Muscle layer of colon (tissue), 2 donors: ENCODE results near the gene PDE4C.

Experiments
- H3K27ac ChIP-seq: one replicate; pipeline ENCODE4 v1.7.0; 2013; ENCODE audit warnings: low read depth, mild to moderate bottlenecking, low read length, moderate library complexity
- H3K27me3 ChIP-seq, 2 donors: one replicate each; pipeline ENCODE4 v1.7.0; 2013; ENCODE audit warnings: low read length in 2 of 2, mild to moderate bottlenecking in 2 of 2; ENCODE audit not compliant: insufficient read depth in 2 of 2, control insufficient read depth in 1 of 2
- H3K36me3 ChIP-seq: one replicate; pipeline ENCODE4 v1.7.0; 2013; ENCODE audit warnings: mild to moderate bottlenecking, low read length; ENCODE audit not compliant: insufficient read depth
- H3K4me1 ChIP-seq: one replicate; pipeline ENCODE4 v1.7.0; 2013; ENCODE audit warnings: mild to moderate bottlenecking, low read length; ENCODE audit not compliant: insufficient read depth
- H3K4me3 ChIP-seq, 2 donors: one replicate each; pipeline ENCODE4 v1.7.0; 2013; ENCODE audit warnings: low read length in 2 of 2, low read depth in 1 of 2, mild to moderate bottlenecking in 1 of 2, moderate library complexity in 1 of 2
- H3K9ac ChIP-seq: one replicate; pipeline ENCODE4 v1.7.0; 2013; ENCODE audit warnings: low read length
- H3K9me3 ChIP-seq: one replicate; pipeline ENCODE4 v1.7.0; 2013; ENCODE audit warnings: mild to moderate bottlenecking, low read length
- donor health status: abdominal sarcoma.
- donor health status: Adenocarcinoma of cecum.

Gene PDE4C

GRCh38 chr19:18203408-18203862 is 22.8 kb downstream of the PDE4C start:
- Histone ChIP-seq H3K9me3 (no peaks in the 10 kb centered on the region), H3K4me1 (peaks cover 14% of the 10 kb centered on the region), H3K4me3 (peak overlapping the region; percentile 63 to 79), H3K36me3 (peaks cover 10% of the 10 kb centered on the region), H3K9ac (no peak overlapping the region), H3K27me3 (peaks cover 0 to under 1% of the 10 kb centered on the region in 2 donors), H3K27ac (peak overlapping the region; percentile 81)

GRCh38 chr19:18202778-18203407 is 23.3 kb downstream of the PDE4C start:
- Histone ChIP-seq H3K27ac (peak overlapping the region; percentile 81), H3K9me3 (no peaks in the 10 kb centered on the region), H3K4me1 (peaks cover 14% of the 10 kb centered on the region), H3K4me3 (peak overlapping the region; percentile 63 to 79), H3K9ac (no peak overlapping the region), H3K36me3 (peaks cover 15% of the 10 kb centered on the region), H3K27me3 (no peaks in the 10 kb centered on the region)

GRCh38 chr19:18202397-18202777 is 23.9 kb downstream of the PDE4C start:
- Histone ChIP-seq H3K27ac (no peak overlapping the region), H3K36me3 (peaks cover 16% of the 10 kb centered on the region), H3K9ac (no peak overlapping the region), H3K4me1 (peaks cover 14% of the 10 kb centered on the region), H3K4me3 (no peak overlapping the region), H3K9me3 (no peaks in the 10 kb centered on the region), H3K27me3 (no peaks in the 10 kb centered on the region)

GRCh38 chr19:18198374-18198773 is 27.9 kb downstream of the PDE4C start:
- H3K36me3 ChIP-seq, result peaks cover 22% of the 10 kb centered on the region
- no peaks in the 10 kb centered on the region for H3K9me3 ChIP-seq
- H3K4me3 ChIP-seq, result no peak overlapping the region

GRCh38 chr19:18197941-18198340 is 28.3 kb downstream of the PDE4C start:
- Histone ChIP-seq H3K9me3 (no peaks in the 10 kb centered on the region), H3K4me1 (peaks cover 18% of the 10 kb centered on the region), H3K27ac (no peak overlapping the region), H3K9ac (no peak overlapping the region), H3K36me3 (peaks cover 22% of the 10 kb centered on the region), H3K27me3 (no peaks in the 10 kb centered on the region), H3K4me3 (no peak overlapping the region)

More at GRCh38 chr19:18198374-18198773, 27.9 kb downstream of the PDE4C start:
- no peak overlapping the region for H3K27ac ChIP-seq
- H3K9ac ChIP-seq, result no peak overlapping the region
- peaks cover 21% of the 10 kb centered on the region for H3K4me1 ChIP-seq
- no peaks in the 10 kb centered on the region for H3K27me3 ChIP-seq

GRCh38 chr19:18197306-18197705 is 28.9 kb downstream of the PDE4C start:
- H3K9ac ChIP-seq, result no peak overlapping the region
- peaks cover 14% of the 10 kb centered on the region for H3K4me1 ChIP-seq
- no peaks in the 10 kb centered on the region for H3K9me3 ChIP-seq
- H3K36me3 ChIP-seq, result peaks cover 22% of the 10 kb centered on the region
- H3K27me3 ChIP-seq, result no peaks in the 10 kb centered on the region
- no peak overlapping the region for H3K27ac ChIP-seq
- H3K4me3 ChIP-seq, result no peak overlapping the region

- Histone ChIP-seq H3K9ac (no peak overlapping the region), H3K36me3 (peaks cover 22% of the 10 kb centered on the region), H3K4me1 (peaks cover 22% of the 10 kb centered on the region), H3K9me3 (no peaks in the 10 kb centered on the region), H3K27ac (no peak overlapping the region), H3K4me3 (no peak overlapping the region), H3K27me3 (no peaks in the 10 kb centered on the region)
These were observed 29.8 kb downstream of the PDE4C start for GRCh38 chr19:18196511-18196845.

GRCh38 chr19:18194554-18195238 is 31.5 kb downstream of the PDE4C start:
- H3K4me3 ChIP-seq, result peak overlapping the region in 1 of 2 donors; percentile 75
- H3K4me1 ChIP-seq, result peaks cover 23% of the 10 kb centered on the region

GRCh38 chr19:18194181-18194530 is 32.1 kb downstream of the PDE4C start:
- Histone ChIP-seq H3K4me1 (peaks cover 23% of the 10 kb centered on the region), H3K27ac (peak overlapping the region; percentile 85), H3K4me3 (peak overlapping the region in 1 of 2 donors; percentile 75)

More at GRCh38 chr19:18194554-18195238, 31.5 kb downstream of the PDE4C start:
- Histone ChIP-seq H3K27ac (peak overlapping the region; percentile 47), H3K9me3 (no peaks in the 10 kb centered on the region), H3K36me3 (peaks cover 16% of the 10 kb centered on the region), H3K27me3 (no peaks in the 10 kb centered on the region), H3K9ac (peak overlapping the region; percentile 68)

GRCh38 chr19:18193388-18194180 is 32.7 kb downstream of the PDE4C start:
- Histone ChIP-seq H3K9ac (peak overlapping the region; percentile 49), H3K4me3 (peak overlapping the region; percentile 75 to 98), H3K27ac (peak overlapping the region; percentile 85)

More at GRCh38 chr19:18194181-18194530, 32.1 kb downstream of the PDE4C start:
- peaks cover 16% of the 10 kb centered on the region for H3K36me3 ChIP-seq
- H3K9ac ChIP-seq, result peak overlapping the region; percentile 24
- H3K27me3 ChIP-seq, result no peaks in the 10 kb centered on the region
- no peaks in the 10 kb centered on the region for H3K9me3 ChIP-seq

GRCh38 chr19:18192673-18193387 is 33.4 kb downstream of the PDE4C start, which contains the start of gene MPV17L2:
Gene MPV17L2, plus strand, starts transcription at chr19:18193218. Its CDS starts 64 bp downstream, at chr19:18193282.
- H3K9ac ChIP-seq, result peak within 1 kb of the TSS; percentile 90
- H3K36me3 ChIP-seq, result peaks cover 7% of the 10 kb centered on the region
- H3K4me3 ChIP-seq, result peak within 1 kb of the TSS; percentile 88 to 98
- peaks cover 23% of the 10 kb centered on the region for H3K4me1 ChIP-seq
- no peaks in the 10 kb centered on the region for H3K9me3 ChIP-seq
- H3K27ac ChIP-seq, result peak within 1 kb of the TSS; percentile 97
- H3K27me3 ChIP-seq, result no peaks in the 10 kb centered on the region

More at GRCh38 chr19:18193388-18194180, 32.7 kb downstream of the PDE4C start:
- Histone ChIP-seq H3K27me3 (no peaks in the 10 kb centered on the region), H3K9me3 (no peaks in the 10 kb centered on the region), H3K4me1 (peaks cover 23% of the 10 kb centered on the region), H3K36me3 (peaks cover 14% of the 10 kb centered on the region)
